ENCODE measurements around the gene RBM19. TPM values are rescaled to one million over a fixed set of nuclear protein-coding genes. Genes with fewer than 3 reads are reported as not detected.

RBM19 gene
- total RNA-seq, 4 donors from 2014 or later, result 19.3 to 45.5 (median 31.5) TPM

- Histone ChIP-seq H3K4me1 (no peaks in the 10 kb centered on the region), H3K27me3 (no peaks in the 10 kb centered on the region), H3K36me3 (no peaks in the 10 kb centered on the region), H3K9me3 (no peaks in the 10 kb centered on the region), H3K27ac (no peak overlapping the region), H3K4me3 (no peak overlapping the region)
- DNase-seq, result no peak
- no peak for TF ChIP-seq POLR2A (IDR thresholded peaks at IDR 0.05)
- TF ChIP-seq CTCF (IDR thresholded peaks at IDR 0.05), result no peak
- intact Hi-C loops (cut with DNase I; ENCODE audit: low total_unique reads), result no loop called here
Measured at GRCh38 chr12:113844495-113845210, 121.5 kb downstream of the RBM19 start.

- Histone ChIP-seq H3K27me3 (no peaks in the 10 kb centered on the region), H3K4me3 (no peak overlapping the region), H3K27ac (no peak overlapping the region), H3K9me3 (no peaks in the 10 kb centered on the region), H3K4me1 (no peaks in the 10 kb centered on the region), H3K36me3 (no peaks in the 10 kb centered on the region)
- intact Hi-C loops (cut with DNase I; ENCODE audit: low total_unique reads), result no loop called here
- no peak for DNase-seq
- no peak for TF ChIP-seq CTCF (IDR thresholded peaks at IDR 0.05)
- no peak for TF ChIP-seq POLR2A (IDR thresholded peaks at IDR 0.05)
Measured at GRCh38 chr12:113842699-113843098, 123.4 kb downstream of the RBM19 start.

GRCh38 chr12:113841786-113842185, 124.3 kb downstream of the RBM19 start:
- Histone ChIP-seq H3K9me3 (no peaks in the 10 kb centered on the region), H3K4me1 (no peaks in the 10 kb centered on the region), H3K27ac (no peak overlapping the region), H3K27me3 (no peaks in the 10 kb centered on the region), H3K4me3 (no peak overlapping the region), H3K36me3 (no peaks in the 10 kb centered on the region)
- intact Hi-C loops (cut with DNase I; ENCODE audit: low total_unique reads), result no loop called here
- no peak for DNase-seq
- TF ChIP-seq POLR2A (IDR thresholded peaks at IDR 0.05), result no peak
- TF ChIP-seq CTCF (IDR thresholded peaks at IDR 0.05), result no peak

GRCh38 chr12:113840401-113841042, 125.6 kb downstream of the RBM19 start:
- H3K4me3 ChIP-seq, result no peak overlapping the region
- no peaks in the 10 kb centered on the region for H3K9me3 ChIP-seq
- peaks cover 0 to 6% of the 10 kb centered on the region in 2 donors for H3K4me1 ChIP-seq
- no peak overlapping the region for H3K27ac ChIP-seq
- H3K27me3 ChIP-seq, result no peaks in the 10 kb centered on the region
- intact Hi-C loops (cut with DNase I; ENCODE audit: low total_unique reads), result no loop called here
- TF ChIP-seq POLR2A (IDR thresholded peaks at IDR 0.05), result no peak
- no peak for TF ChIP-seq CTCF (IDR thresholded peaks at IDR 0.05)
- H3K36me3 ChIP-seq, result no peaks in the 10 kb centered on the region
- no peak for DNase-seq

- TF ChIP-seq CTCF (IDR thresholded peaks at IDR 0.05) (no peak), POLR2A (IDR thresholded peaks at IDR 0.05) (no peak)
Measured at GRCh38 chr12:113838896-113839295, 127.2 kb downstream of the RBM19 start.

More at GRCh38 chr12:113838896-113839295, 127.2 kb downstream of the RBM19 start:
- no peak for DNase-seq
- intact Hi-C loops (cut with DNase I; ENCODE audit: low total_unique reads), result no loop called here
- no peaks in the 10 kb centered on the region for H3K36me3 ChIP-seq
- no peaks in the 10 kb centered on the region for H3K9me3 ChIP-seq
- no peaks in the 10 kb centered on the region for H3K27me3 ChIP-seq
- no peak overlapping the region for H3K27ac ChIP-seq
- no peak overlapping the region for H3K4me3 ChIP-seq
- H3K4me1 ChIP-seq, result peaks cover 0 to 6% of the 10 kb centered on the region in 2 donors

All from uterus (tissue), 4 donors.